BJ (cell line): Measurements from ENCODE around the gene TSPAN14. TPM values are rescaled to one million over a fixed set of nuclear protein-coding genes. Genes with fewer than 3 reads are reported as not detected.

Experiments used
- CTCF ChIA-PET: fragments of 350-600 bp; formaldehyde crosslinking; extraction: SDS; loops from one replicate; lab custom pipeline; 2021; ENCODE audit warnings: antibody characterized with exemption, inconsistent platforms; lab: Yijun Ruan, JAX
- POLR2A ChIA-PET: fragments of 300-600 bp; sonication (Branson Sonifier 250); formaldehyde crosslinking; extraction: SDS; loops from one replicate; lab custom pipeline; 2021; ENCODE audit warnings: antibody characterized with exemption; lab: Charles Lee
- DNase-seq: peaks from one replicate; pipeline ENCODE4 v3.0.0-alpha.2; 2011; ENCODE audit warnings: low read depth
- H3K27me3 ChIP-seq: 2 replicates; pipeline ENCODE4 v1.6.0; 2011; ENCODE audit warnings: low read length; ENCODE audit not compliant: control insufficient read depth, insufficient read depth
- H3K36me3 ChIP-seq: 2 replicates; pipeline ENCODE4 v1.5.1; 2011; ENCODE audit warnings: low read length; ENCODE audit not compliant: control insufficient read depth, insufficient read depth
- H3K4me3 ChIP-seq: 2 replicates; pipeline ENCODE4 v1.5.1; 2011; ENCODE audit warnings: low read depth, mild to moderate bottlenecking, control low read depth, low read length
- CTCF ChIP-seq: IDR thresholded peaks from 2 replicates; pipeline ENCODE4 v1.5.1; 2011; ENCODE audit warnings: low read depth, mild to moderate bottlenecking, control low read depth, inconsistent platforms, low read length, moderate library complexity; ENCODE audit not compliant: insufficient read depth
- polyA plus RNA-seq: library from polyadenylated mRNA; depleted of rRNA; stranded (reverse); fragments of >200 nt; gene quantifications from 2 replicates; pipeline ENCODE4 v1.2.3, GENCODE V29; 2011

TSPAN14 gene
- polyA plus RNA-seq, 1 experiment: 33.3 TPM

GRCh38 chr10:80468806-80469421, 14.8 kb downstream of the TSPAN14 start:
- H3K4me3 ChIP-seq: no peak overlapping the region
- POLR2A ChIA-PET: no interaction called here
- TF ChIP-seq CTCF: no peak
- CTCF ChIA-PET: interaction anchor here (1.0 to 4.1 kb wide), 4 partner anchors 9 to 36 kb away, joined by 3 to 25 read pairs (median 3); no protein-coding TSS in a partner anchor
- DNase-seq: no peak
- no peaks in the 10 kb centered on the region for H3K27me3 ChIP-seq
- H3K36me3 ChIP-seq: peaks cover 2% of the 10 kb centered on the region; the same call in 1 of the 2 replicates

- Histone ChIP-seq H3K4me3 (no peak overlapping the region), H3K36me3 (peaks cover 2% of the 10 kb centered on the region; the same call in 1 of the 2 replicates), H3K27me3 (no peaks in the 10 kb centered on the region)
- ChIA-PET POLR2A (no interaction called here), CTCF (interaction anchor here (0.5 to 1.8 kb wide), 2 partner anchors 25 to 39 kb away, joined by 3 to 6 read pairs; no protein-coding TSS in a partner anchor)
- TF ChIP-seq CTCF: no peak
- no peak for DNase-seq
These were observed 16.2 kb downstream of the TSPAN14 start for GRCh38 chr10:80470266-80470665.

DNA sequence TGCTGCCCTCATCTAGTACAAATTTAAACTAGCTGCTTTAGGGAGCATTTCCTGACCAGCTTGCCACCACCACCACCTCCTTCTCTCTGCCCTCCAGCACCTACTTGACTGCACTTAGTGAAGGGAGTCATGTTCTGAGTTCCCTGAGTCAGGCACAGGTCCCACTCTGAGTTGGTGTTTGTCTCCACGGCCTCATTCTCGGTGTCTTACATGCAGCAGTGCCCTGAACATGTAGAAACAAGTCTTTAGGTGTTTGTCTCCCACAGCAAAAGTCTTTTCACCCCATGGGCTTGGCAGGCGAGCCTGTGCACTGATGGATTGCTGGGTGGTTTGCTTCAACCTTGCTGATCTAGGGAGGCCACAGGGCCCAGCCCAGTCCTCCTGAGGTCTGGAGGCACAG, 16.9 kb downstream of the TSPAN14 start:
- POLR2A ChIA-PET: no interaction called here
- Histone ChIP-seq H3K4me3 (no peak overlapping the region), H3K36me3 (peaks cover 2% of the 10 kb centered on the region; the same call in 1 of the 2 replicates), H3K27me3 (no peaks in the 10 kb centered on the region)
- no peak for DNase-seq
- CTCF ChIA-PET: interaction anchor here (0.5 to 1.8 kb wide), 2 partner anchors 26 to 38 kb away, joined by 3 to 6 read pairs; no protein-coding TSS in a partner anchor
- TF ChIP-seq CTCF: no peak

- peaks cover 2% of the 10 kb centered on the region; the same call in 1 of the 2 replicates for H3K36me3 ChIP-seq
- no peak overlapping the region for H3K4me3 ChIP-seq
- ChIA-PET CTCF (interaction anchor here (0.8 to 1.7 kb wide), 3 partner anchors 12 to 52 kb away, joined by 3 to 7 read pairs (median 5); no protein-coding TSS in a partner anchor), POLR2A (no interaction called here)
- DNase-seq: no peak
- H3K27me3 ChIP-seq: no peaks in the 10 kb centered on the region
- TF ChIP-seq CTCF: no peak
These were observed 17.7 kb downstream of the TSPAN14 start for GRCh38 chr10:80471715-80472233.
